ENCODE measurements around the gene NUDT19. TPM values are rescaled to one million over a fixed set of nuclear protein-coding genes. Genes with fewer than 3 reads are reported as not detected.
"Not testable (repeated sequence)": the region's sequence is repeated elsewhere in the genome, so short reads cannot be mapped to it uniquely, and the experiment has no call there.

NUDT19 gene
- total RNA-seq, 2 donors from 2014 or later: 16.6 to 17.1 TPM

DNA sequence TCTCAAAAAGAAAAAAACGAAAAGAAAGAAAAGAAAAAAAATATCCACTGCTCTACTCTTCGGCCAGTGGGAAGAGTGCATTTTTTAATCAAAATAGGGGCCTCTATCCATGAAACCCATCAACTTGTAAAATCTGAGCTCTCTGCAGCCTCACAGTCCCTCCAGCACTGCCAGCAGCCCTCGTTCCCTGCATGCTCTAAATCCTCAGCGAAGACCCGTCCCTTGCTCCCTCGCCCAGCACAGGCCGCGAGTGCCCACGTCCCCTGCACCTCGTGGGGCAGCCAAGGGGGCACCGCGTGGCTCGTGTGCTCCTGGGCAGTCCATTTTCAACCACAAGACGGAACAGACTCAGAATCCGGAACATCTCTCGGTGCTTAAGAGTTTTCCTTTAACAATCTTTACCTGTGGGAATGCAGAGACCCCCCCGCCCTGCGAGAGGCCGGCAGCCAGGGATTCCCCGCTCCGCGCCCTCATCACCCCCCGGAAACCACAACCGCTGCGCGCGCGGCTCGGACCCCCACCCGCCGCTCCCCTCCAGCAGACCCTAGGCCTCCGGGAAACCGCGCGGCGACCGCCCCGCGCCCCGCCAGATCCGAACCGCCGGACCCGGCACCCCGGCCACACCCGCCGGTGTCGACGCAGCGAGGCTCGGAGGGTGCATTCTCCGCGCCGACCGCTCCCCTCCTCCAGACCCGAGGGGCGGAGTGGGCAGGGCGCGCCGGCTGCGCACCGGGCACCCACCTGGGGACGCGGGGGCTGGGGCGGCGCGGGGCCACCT lies 17.3 kb upstream of the NUDT19 start:
- no peak for ATAC-seq
- intact Hi-C loops (cut with DNase I, micrococcal nuclease): no loop called here
- DNase-seq: no peak

DNA sequence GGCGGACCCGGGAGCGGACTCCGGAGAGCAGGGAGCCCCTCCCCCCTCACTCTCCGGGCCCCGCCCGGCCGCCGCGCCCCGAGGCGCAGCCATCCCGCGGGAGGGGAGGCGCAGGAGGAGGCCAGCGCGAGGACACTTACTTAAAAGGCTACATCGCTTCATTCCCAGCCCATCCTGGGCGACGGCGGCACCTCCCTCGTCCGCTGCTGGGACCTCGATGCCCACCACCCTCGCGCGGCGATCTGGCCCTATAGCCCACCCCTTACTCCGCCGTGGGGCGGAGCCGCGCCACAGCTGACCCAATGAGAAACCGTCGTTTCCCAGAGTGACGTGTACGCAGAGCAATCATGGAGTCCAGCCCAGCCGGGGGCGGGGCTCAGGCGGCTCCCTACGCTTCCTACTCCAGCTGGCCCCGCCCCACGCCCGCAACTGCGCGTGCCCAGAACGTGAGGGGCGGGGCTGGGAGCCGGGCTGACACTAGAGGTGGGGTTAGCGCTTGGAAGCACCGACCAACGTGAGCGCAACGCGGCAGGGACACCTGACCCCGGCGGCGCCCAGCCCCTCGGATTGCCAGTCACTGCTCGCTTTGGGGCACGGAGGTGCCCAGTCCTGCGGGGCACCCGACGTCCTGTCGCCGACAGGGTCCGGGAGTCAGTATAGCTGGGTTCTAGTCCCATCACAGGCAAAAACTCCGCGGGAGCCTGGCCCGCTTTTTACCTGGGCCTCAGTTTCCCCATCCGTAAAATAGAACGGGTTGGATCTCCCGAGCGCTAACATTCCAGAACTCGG lies 16.5 kb upstream of the NUDT19 start, which contains the start of gene ANKRD27:
TSS of gene ANKRD27 (minus strand) at position 250 of the 789 bp plus-strand sequence. CDS start 16,165 bp downstream, outside the sequence.
- ATAC-seq (peak; percentile 88), DNase-seq (peak; percentile 98 to 99)
- intact Hi-C loops (cut with DNase I, micrococcal nuclease): no loop called here

DNA sequence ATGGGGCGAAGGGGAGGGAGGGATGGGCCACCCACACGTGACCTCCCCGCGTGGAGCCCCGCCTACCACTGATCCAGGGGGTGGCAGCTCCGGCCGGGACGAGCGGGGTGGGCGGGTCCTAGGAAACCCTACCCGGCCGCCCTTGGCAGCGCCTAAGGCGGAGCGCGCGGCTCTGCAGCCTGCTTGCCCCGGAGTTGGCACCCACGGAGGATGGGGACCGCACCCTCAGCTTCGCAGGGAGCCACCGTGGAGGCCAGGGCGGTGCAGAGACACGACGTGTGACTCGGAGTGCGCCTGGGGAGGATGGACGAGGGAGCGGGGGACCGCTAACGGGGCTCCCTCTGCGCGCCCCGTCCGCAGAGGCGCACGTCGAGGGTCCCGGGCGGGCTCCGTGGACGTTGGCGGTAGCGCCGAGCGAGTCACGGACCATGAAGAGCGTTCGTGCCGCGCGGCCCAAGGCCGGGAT lies 15.9 kb upstream of the NUDT19 start, which contains the start of gene RGS9BP:
TSS of gene RGS9BP (plus strand) at position 129 of the 466 bp plus-strand sequence. CDS start 416 bp downstream, outside the sequence.
- peak; percentile 86 to 87 for DNase-seq
- ATAC-seq: peak; percentile 68
- intact Hi-C loops (cut with DNase I, micrococcal nuclease): no loop called here

DNA sequence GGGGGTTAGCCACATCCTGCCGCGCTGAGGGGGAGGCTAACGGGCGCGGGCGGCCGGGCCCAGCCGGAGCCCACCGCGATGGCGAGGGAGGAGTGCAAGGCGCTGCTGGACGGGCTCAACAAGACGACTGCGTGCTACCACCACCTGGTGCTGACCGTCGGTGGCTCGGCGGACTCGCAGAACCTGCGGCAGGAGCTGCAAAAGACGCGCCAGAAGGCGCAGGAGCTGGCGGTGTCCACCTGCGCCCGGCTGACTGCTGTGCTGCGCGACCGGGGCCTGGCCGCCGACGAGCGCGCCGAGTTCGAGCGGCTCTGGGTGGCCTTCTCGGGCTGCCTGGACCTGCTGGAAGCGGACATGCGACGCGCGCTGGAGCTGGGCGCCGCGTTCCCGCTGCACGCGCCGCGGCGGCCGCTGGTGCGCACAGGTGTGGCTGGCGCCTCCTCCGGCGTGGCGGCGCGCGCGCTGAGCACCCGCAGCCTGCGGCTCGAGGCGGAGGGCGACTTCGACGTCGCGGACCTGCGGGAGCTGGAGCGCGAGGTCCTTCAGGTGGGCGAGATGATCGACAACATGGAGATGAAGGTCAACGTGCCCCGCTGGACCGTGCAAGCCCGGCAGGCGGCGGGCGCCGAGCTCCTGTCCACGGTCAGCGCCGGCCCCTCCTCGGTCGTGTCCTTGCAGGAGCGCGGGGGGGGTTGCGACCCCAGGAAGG lies 15.3 kb upstream of the NUDT19 start:
- intact Hi-C loops (cut with DNase I, micrococcal nuclease): no loop called here
- ATAC-seq: peak; percentile 32
- peak in 1 of 2 donors; percentile 50 for DNase-seq

DNA sequence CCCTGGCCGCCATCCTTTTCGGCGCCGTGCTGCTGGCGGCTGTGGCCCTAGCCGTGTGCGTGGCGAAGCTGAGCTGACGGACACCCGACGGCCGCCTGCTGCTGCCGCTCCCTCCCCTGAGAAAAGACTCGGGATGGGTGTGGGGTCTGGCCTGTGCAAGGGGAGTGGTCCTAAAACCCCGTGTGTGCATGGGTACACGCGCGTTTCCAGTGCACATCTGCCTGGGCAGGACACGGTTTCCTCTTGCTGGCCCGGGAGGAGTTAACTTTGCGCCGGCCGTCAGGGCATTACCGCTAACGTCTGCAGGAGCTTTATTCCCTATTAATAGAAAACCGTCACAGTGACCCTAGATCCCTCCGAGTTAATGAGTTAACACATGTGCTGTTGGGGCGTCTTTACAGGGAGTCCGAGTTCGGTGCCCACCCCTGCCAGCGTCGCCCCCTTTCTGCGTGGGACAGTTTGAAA lies 14.7 kb upstream of the NUDT19 start:
- intact Hi-C loops (cut with DNase I, micrococcal nuclease): no loop called here
- ATAC-seq: no peak
- DNase-seq: no peak

DNA sequence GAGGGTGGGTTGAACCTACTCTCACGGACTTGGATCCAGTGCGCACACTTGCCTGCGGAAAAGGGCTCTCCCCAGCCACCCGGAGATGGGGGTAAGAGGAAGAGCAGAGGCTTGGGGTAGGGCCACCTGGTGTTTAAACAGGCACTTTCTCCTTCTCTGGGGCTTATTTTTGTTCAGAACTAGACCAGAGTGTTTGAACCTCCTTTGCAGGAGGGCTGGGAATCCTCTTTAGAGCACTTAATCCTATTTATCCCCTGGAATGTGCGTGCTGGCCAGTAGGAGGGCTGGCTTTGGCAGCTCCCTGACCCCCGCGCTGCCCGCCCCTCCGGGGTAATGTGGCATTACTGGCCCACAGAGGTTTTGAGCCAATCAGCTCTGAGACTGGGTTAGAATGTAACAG lies 14.0 kb upstream of the NUDT19 start:
- DNase-seq: no peak
- intact Hi-C loops (cut with DNase I, micrococcal nuclease): no loop called here
- ATAC-seq: no peak

DNA sequence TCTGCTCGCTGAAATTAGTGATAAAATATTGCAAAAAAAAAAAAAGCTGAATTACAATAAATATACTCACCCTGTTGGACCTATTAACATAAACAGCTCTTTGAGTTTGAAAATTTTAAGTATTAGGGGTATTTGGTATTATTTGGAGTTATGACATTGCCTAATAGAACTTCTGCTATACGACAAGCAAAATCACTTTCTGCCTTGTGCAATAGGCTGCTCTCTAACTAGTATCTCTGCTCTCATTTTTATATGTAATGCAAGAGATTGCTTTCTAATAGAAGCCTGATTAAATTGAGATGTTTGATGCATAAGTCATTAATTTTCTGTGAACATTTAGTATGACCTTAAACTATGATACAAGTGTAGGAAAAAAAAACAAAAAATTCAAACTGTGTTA lies 10.6 kb upstream of the NUDT19 start:
- intact Hi-C loops (cut with DNase I, micrococcal nuclease): no loop called here

DNA sequence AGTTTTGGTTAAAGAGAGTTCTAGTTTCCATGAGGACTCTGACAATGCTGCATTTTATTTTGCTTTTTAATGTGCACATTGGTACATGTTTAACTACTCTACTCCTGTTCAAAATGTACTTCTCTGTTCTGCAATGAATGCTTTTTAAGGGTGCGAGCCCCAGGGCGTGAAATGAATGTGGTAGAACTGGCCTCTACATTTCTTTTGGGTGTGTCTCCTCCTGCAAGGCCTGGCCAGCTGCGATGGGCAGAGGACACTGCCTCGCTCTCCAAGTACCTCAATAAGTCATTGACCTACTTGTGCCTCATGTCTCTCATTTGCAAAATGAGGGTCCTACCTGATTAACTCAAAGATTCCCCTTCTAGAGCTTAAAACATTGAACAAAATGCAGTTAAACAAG lies 9.3 kb upstream of the NUDT19 start:
- no peak for DNase-seq
- intact Hi-C loops (cut with DNase I, micrococcal nuclease): no loop called here
- no peak for ATAC-seq

More for the DNA sequence above, 10.6 kb upstream of the NUDT19 start:
- DNase-seq (no peak), ATAC-seq (no peak)

DNA sequence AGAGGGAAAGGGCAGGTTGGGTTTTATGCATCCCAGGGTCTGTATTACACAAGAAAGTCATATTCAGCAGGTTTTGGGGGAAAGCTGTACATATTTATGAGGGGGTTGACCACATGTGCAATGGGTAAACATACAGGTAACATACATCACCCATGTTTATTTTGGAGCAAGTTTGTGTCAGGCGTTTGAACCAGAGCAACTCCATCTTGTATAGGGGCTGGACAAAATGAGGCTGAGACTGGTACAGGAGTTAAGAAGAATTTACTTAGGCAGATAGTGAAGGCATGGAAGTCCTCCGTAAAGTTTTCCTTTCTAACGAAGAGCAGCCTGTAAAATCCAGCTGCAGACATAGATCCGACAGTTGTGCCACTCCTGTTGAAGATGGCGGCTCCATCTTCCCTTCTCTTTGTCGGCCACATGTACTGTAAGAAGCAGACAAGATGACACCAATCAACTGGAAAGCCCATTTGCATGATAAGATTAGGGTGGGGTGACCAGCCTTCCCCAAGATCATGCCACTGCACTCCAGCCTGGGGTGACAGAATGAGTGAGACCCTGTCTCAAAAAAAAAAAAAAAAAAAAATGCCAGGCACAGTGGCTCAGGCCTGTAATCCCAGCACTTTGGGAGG lies 4.7 kb upstream of the NUDT19 start:
- ATAC-seq (no peak), DNase-seq (no peak)
- intact Hi-C loops (cut with DNase I, micrococcal nuclease): no loop called here

DNA sequence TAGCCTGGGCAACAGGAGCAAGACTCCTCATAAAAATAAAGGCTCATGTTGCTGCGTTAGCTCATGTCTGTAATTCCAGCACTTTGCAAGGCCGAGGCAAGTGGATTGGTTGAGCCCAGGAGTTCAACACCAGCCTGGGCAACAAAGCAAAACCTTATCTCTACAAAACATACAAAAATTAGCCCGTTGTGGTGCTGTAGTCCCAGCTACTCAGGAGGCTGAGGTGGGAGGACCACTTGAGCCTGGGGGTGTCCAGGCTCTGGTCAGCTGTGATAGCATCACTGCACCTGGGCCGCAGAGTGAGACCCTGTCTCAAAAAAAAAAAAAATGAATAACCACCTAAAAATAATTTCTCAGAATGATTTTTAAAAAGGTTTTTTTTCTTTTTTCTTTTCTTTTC lies 3.9 kb upstream of the NUDT19 start:
- DNase-seq: no peak
- intact Hi-C loops (cut with DNase I, micrococcal nuclease): no loop called here
- no peak for ATAC-seq

DNA sequence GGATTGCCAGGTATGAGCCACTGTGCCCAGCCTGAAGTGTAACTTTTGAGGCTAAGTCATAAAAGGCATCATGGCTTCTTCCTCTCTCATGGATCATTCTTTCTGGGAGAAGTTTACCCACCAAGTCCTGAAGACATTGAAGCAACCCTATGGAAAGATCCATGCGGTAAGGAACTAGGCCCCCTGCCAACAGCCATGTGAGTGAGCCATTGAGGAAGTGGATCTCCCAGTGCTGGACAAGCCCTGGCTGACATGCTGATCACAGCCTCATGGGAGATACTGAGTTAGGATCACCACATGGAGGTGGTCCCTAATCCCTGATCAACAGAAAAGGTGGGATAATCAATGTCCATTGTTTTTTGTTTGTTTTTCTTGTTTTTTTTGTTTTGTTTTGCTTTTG lies 3.3 kb upstream of the NUDT19 start:
- intact Hi-C loops (cut with DNase I, micrococcal nuclease): no loop called here
- ATAC-seq (no peak), DNase-seq (peak in 1 of 2 donors; percentile 31)

DNA sequence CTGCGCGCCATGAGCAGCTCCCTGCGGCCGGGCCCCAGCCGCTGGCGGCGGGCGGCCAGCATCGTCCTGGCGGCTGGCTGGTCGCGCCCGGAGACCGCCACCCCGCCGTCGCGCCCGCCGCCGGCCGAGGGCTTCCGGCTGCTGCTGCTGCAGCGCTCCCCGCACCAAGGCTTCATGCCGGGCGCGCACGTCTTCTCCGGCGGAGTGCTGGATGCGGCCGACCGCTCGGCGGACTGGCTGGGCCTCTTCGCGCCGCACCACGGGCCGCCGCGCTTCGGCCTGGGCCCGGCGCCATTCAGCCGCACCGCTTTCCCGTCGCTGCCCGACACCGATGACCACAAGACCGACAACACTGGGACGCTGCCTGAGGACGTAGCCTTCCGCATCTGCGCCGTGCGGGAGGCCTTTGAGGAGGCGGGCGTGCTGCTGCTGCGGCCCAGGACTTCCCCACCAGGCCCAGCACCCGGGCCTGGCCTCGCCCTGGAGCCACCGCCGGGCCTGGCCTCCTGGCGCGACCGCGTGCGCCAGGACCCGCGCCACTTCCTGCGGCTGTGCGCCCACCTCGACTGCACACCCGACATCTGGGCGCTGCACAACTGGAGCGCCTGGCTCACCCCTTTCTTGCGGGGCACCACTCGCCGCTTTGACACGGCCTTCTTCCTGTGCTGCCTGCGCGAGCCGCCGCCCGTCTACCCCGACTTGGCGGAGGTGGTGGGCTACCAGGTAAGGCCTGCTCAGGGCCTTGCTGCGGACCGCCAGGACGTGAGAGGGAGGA lies 518 bp downstream of the NUDT19 start:
- DNase-seq (peak; percentile 56 to 70), ATAC-seq (peak; percentile 76)
- intact Hi-C loops (cut with DNase I, micrococcal nuclease): no loop called here

DNA sequence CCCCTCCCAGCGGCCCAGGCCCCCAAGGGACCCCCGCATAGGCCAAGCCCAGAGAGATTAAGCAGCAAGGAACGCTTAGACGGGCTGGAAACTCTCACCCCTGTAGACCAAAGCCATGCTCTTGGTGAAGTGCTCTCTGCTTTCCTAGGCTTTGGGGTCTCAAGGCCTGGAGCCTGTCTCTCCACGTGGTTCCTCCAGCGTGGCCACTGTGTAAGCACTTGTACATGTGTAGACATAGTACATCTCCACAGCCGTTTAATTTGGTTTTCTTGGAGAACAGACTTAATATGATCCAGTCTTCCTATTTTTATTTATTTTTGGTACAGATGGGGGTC lies 1.1 kb downstream of the NUDT19 start:
- DNase-seq (peak in 1 of 2 donors; percentile 19), ATAC-seq (peak; percentile 6)
- intact Hi-C loops (cut with DNase I, micrococcal nuclease): no loop called here

DNA sequence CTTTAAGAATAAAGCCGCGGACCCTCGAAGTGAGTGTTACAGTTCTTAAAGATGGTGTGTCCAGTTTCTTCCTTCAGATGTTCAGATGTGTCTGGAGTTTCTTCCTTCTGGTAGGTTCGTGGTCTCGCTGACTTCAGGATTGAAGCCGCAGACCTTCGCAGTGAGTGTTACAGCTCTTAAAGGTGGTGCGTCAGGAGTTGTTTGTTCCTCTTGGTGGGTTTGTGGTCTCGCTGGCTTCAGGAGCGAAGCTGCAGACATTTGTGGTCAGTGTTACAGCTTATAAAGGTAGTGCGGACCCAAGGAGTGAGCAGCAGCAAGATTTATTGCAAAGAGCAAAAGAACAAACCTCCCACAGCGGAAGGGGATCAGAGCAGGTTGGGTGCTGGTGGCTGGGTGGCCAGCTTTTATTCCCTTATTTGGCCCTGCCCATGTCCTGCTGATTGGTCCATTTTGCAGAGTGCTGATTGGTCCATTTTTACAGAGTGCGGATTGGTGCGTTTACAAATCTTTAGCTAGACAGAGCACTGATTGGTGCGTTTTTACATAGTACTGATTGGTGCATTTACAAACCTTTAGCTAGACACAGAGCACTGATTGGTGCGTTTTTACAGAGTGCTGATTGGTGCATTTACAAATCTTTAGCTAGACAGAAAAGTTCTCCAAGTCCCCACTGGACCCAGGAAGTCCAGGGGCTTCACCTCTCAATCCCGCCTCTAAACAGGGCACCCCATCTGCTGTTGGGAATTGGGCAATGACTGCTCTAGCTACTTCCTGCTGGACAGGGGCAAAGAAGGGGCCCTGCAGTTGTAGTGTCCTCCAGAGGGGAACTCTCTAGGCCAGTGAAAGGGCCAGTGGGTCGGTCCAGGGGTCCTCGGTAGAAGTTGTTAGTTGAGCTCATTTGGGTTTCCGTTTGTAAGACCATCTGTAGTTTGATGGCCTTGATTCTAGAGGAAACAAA lies 1.8 kb downstream of the NUDT19 start:
- ATAC-seq; intact Hi-C loops (cut with DNase I, micrococcal nuclease); DNase-seq: not testable (repeated sequence)

DNA sequence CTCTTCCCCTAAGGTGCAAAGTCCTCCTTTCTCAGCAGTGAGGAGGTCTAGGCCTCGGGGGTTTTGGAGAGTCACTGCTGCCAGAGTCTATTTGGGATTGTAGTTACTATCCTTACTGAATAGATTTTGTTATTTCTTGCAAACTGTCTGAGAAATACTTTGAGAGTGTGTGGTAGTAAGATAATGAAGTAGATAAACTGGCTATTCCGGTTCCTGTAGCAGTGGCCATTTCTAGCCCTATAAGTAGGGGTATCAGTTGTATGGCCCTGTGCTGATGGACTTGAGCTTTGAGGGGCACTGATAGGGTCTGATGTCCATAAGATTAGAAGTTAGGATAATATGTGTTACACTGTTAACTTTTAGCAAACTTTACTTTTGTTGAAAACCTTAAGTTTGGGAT lies 2.7 kb downstream of the NUDT19 start:
- ATAC-seq; intact Hi-C loops (cut with DNase I, micrococcal nuclease); DNase-seq: not testable (repeated sequence)

DNA sequence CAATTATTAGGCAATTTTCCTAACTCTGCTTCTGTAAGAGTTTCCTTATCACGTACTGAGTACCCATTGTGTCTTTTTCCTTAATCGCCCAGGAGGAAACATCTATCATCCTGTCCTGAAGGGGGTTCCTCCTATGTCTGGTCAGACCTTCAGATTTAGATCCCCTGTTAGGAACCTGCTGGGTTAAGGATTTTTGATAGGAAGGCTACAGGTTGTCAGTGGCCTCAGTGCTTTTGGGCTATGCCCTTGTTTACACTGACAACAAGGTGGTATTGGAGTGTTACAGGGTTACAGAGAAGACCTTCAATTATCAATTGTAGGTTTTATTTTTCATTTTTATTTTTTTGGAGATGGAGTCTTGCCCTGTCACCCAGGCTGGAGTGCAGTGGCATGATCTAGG lies 3.2 kb downstream of the NUDT19 start:
- ATAC-seq; DNase-seq; intact Hi-C loops (cut with DNase I, micrococcal nuclease): not testable (repeated sequence)

DNA sequence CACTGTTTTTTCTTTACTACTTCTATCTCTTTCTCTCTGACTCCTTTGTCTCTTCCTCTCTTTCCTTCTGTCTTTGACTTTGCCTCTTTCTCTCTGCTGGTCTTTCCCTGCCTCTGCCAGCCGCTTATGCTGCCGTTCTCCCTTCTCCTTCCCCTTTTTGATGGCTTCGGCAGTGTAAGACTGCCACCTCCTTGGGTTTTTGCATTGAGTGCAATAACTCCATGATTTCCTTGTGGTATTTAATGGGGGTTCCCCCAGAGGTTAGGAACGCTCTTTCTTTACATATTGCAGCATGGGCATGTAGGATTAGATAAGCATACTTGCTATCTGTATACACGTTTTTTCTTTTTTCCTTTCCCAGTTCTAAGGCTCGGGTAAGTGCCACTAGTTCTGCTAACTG lies 3.9 kb downstream of the NUDT19 start:
- intact Hi-C loops (cut with DNase I, micrococcal nuclease); ATAC-seq; DNase-seq: not testable (repeated sequence)
